ENCODE measurements around the gene SNX32.

Gene SNX32

DNA sequence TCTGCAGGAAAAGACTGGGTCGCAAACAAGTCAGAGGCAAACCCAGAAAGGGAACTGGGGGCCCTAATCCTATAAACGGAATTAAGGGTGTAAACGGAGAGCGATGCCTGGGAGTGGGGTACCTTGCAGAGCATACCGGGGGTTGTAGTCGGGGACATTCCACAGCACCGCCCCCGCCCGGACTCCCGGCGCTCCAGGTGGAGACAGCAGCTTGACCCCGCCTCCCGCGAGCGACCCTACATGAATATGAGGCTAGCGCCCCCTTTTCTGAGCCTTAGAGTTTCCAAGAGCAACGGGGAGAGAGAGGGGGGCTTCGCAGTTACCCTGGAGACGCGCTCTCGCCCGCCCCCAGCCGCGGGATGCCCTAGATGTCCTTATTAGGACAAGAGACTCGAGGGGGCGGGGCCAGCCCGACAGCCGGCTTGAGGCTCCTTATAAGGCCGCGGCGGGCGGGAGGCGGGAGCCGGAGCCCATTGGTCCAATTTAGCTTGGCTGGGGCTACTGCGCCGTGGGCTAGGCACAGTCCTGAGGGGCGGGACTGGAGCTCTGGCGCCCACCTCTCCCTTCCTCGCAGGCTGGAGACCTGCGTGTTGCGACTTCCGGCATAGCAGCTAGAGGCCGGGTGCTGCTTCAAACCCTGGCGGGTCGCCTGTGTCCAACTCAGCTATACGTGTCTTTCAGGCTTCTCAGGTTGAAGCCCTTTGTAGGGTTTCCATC, 25.5 kb downstream of the SNX32 start:
- DNase-seq (ENCODE audit: low read depth, low spot score), result peak; percentile 100
- Histone ChIP-seq H3K27me3 (ENCODE audit: control insufficient read depth, insufficient read depth, low read length) (no peaks in the 10 kb centered on the region), H3K4me3 (ENCODE audit: low read length) (peak overlapping the region; percentile 90; the same call in 1 of the 2 replicates), H3K9me3 (ENCODE audit: control insufficient read depth, insufficient read depth, low read length) (no peaks in the 10 kb centered on the region), H3K4me1 (ENCODE audit: control insufficient read depth, insufficient read depth, low read length) (no peaks in the 10 kb centered on the region; the same call in 1 of the 2 replicates), H3K27ac (ENCODE audit: low read length) (no peak overlapping the region), H3K36me3 (ENCODE audit: control insufficient read depth, insufficient read depth, low read length) (peaks cover 21% of the 10 kb centered on the region)
- WGBS (ENCODE audit: insufficient coverage, insufficient read length), result no CpG with 5 or more reads among the region's 46 CpGs

DNA sequence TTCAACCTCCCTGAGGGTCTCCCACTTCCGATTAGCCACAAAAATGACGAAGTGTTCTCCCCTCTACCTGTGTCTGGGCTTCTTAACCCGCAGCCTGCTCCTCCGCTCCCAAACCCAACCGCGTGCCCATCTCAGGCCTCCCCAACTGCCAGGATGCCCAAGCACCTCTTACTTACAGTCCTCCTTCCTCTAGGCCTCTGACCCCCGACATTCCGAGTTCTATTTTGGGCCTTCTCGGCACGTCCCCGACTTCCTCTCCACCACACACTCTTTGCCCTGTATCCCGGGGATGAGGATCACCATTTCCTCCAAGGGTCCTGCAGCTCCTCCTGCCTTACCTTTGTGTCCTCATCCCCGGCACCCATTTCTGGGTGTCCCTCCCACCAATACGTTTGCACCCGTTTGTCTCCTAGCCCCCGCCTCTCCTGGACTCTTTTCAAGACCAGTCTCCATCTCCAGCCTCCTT, 26.1 kb downstream of the SNX32 start:
- no peaks in the 10 kb centered on the region for H3K9me3 ChIP-seq (ENCODE audit: control insufficient read depth, insufficient read depth, low read length)
- no peaks in the 10 kb centered on the region for H3K27me3 ChIP-seq (ENCODE audit: control insufficient read depth, insufficient read depth, low read length)
- H3K4me3 ChIP-seq (ENCODE audit: low read length), result peak overlapping the region; percentile 90; the same call in 1 of the 2 replicates
- H3K4me1 ChIP-seq (ENCODE audit: control insufficient read depth, insufficient read depth, low read length), result no peaks in the 10 kb centered on the region; the same call in 1 of the 2 replicates
- no peak for DNase-seq (ENCODE audit: low read depth, low spot score)
- H3K27ac ChIP-seq (ENCODE audit: low read length), result no peak overlapping the region
- WGBS (ENCODE audit: insufficient coverage, insufficient read length), result no CpG with 5 or more reads among the region's 16 CpGs
- H3K36me3 ChIP-seq (ENCODE audit: control insufficient read depth, insufficient read depth, low read length), result peaks cover 20% of the 10 kb centered on the region

DNA sequence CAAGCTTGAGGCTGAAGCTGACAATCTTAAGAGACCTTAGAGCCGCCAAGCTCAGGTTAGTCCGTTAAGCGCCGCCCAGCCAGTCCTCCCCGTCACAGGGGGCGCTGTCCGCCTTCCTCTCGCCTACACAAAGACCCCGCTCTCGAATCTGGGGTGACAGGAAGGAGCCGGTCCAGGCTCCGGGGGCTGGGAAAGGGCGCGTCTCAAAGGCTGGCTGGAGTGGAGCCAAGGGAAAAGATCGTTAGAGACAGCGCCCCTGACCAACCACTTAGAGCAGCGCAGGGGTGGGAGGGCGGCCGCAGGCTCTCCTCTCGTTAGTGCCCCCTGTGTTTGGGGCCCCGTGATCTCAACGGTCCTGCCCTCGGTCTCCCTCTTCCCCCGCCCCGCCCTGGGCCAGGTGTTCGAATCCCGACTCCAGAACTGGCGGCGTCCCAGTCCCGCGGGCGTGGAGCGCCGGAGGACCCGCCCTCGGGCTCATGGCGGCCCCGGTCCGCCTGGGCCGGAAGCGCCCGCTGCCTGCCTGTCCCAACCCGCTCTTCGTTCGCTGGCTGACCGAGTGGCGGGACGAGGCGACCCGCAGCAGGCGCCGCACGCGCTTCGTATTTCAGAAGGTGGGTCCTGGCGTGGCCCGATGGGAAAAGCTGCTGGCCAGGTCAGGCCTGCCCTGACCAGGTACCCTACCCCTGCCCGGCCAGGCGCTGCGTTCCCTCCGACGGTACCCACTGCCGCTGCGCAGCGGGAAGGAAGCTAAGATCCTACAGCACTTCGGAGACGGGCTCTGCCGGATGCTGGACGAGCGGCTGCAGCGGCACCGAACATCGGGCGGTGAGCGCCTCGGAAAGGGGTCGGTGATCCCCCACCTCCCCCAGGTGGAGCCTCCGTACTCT, 26.8 kb downstream of the SNX32 start, which contains the start of gene MUS81:
TSS of gene MUS81 (plus strand) at position 156 of the 887 bp plus-strand sequence. CDS start at position 477, 321 bp downstream.
- WGBS (ENCODE audit: insufficient coverage, insufficient read length), result no CpG with 5 or more reads among the region's 78 CpGs
- peak within 1 kb of the TSS; percentile 90 for H3K4me3 ChIP-seq (ENCODE audit: low read length)
- H3K27ac ChIP-seq (ENCODE audit: low read length), result no peak within 1 kb of the TSS
- H3K4me1 ChIP-seq (ENCODE audit: control insufficient read depth, insufficient read depth, low read length), result no peaks in the 10 kb centered on the region; the same call in 1 of the 2 replicates
- no peaks in the 10 kb centered on the region for H3K9me3 ChIP-seq (ENCODE audit: control insufficient read depth, insufficient read depth, low read length)
- peak; percentile 96 for DNase-seq (ENCODE audit: low read depth, low spot score)
- peaks cover 20% of the 10 kb centered on the region for H3K36me3 ChIP-seq (ENCODE audit: control insufficient read depth, insufficient read depth, low read length)
- H3K27me3 ChIP-seq (ENCODE audit: control insufficient read depth, insufficient read depth, low read length), result no peaks in the 10 kb centered on the region

DNA sequence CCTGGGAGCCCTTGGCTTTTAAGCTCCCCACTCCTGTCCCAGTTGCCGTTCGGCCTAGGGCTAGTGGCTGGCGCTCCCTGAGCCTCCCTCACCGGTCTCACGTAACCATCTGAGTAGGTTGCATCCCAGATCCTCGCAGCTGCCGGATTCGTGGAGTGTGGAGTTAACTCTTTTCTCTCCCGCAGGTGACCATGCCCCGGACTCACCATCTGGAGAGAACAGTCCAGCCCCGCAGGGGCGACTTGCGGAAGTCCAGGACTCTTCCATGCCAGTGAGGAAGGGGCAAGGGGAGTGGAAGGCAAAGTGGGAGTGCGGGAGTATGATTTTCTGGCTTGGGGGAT, 27.4 kb downstream of the SNX32 start:
- Histone ChIP-seq H3K27me3 (ENCODE audit: control insufficient read depth, insufficient read depth, low read length) (no peaks in the 10 kb centered on the region), H3K4me3 (ENCODE audit: low read length) (peak overlapping the region; percentile 90), H3K27ac (ENCODE audit: low read length) (no peak overlapping the region), H3K9me3 (ENCODE audit: control insufficient read depth, insufficient read depth, low read length) (no peaks in the 10 kb centered on the region), H3K4me1 (ENCODE audit: control insufficient read depth, insufficient read depth, low read length) (no peaks in the 10 kb centered on the region; the same call in 1 of the 2 replicates), H3K36me3 (ENCODE audit: control insufficient read depth, insufficient read depth, low read length) (peaks cover 19% of the 10 kb centered on the region)
- no peak for DNase-seq (ENCODE audit: low read depth, low spot score)
- no CpG with 5 or more reads among the region's 14 CpGs for WGBS (ENCODE audit: insufficient coverage, insufficient read length)

DNA sequence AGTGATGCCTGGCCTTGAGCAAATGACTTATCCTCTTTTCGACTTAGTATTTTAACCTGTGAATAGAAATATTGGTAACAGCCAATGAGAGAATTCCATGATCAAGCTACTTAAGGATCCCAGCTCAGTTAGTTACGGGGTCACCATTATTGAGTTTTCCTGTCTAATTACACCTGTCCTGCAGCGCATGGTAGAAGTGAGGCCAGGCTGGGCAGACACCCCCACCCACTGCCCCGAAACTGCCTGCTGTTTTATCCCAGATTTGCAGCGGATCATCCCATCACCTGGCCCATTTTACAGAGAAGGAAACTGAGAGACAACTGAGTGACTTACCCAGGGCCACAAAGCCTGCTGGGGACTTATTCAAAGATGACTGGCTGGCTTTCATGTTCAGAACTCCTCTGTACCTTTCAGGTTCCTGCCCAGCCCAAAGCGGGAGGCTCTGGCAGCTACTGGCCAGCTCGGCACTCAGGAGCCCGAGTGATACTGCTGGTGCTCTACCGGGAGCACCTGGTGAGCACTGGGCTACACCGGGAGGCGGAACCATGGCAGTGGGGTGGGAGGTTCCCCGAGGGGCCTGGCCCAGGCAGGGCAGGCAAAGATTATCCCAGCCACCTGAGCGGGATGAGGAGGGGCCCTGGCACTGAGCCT, 27.9 kb downstream of the SNX32 start:
- WGBS (ENCODE audit: insufficient coverage, insufficient read length), result no CpG with 5 or more reads among the region's 13 CpGs
- Histone ChIP-seq H3K4me3 (ENCODE audit: low read length) (peak overlapping the region; percentile 90; the same call in 1 of the 2 replicates), H3K4me1 (ENCODE audit: control insufficient read depth, insufficient read depth, low read length) (no peaks in the 10 kb centered on the region; the same call in 1 of the 2 replicates), H3K9me3 (ENCODE audit: control insufficient read depth, insufficient read depth, low read length) (no peaks in the 10 kb centered on the region), H3K27me3 (ENCODE audit: control insufficient read depth, insufficient read depth, low read length) (no peaks in the 10 kb centered on the region), H3K27ac (ENCODE audit: low read length) (no peak overlapping the region), H3K36me3 (ENCODE audit: control insufficient read depth, insufficient read depth, low read length) (peaks cover 19% of the 10 kb centered on the region)
- DNase-seq (ENCODE audit: low read depth, low spot score), result no peak

DNA sequence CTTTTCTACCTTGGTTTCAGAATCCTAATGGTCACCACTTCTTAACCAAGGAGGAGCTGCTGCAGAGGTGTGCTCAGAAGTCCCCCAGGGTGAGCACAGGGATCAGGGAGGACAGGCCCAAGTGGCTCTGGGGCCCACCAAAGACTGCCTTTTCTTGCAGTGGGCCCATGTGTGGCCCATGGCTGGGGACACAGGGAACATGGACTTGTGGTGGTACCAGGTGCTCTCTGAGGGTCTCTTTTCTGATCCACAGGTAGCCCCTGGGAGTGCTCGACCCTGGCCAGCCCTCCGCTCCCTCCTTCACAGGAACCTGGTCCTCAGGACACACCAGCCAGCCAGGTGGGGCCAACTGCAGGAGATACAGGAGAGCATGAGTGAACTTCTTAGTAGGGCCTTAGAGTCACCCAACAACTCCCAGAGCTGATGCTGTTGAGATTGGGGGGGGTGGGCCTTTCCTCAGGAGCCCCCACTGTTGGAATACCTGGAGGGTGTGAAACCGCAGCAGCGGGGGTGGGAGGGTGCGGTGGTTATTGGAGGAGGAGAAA, 28.5 kb downstream of the SNX32 start:
- no peak overlapping the region for H3K4me3 ChIP-seq (ENCODE audit: low read length)
- peaks cover 19% of the 10 kb centered on the region for H3K36me3 ChIP-seq (ENCODE audit: control insufficient read depth, insufficient read depth, low read length)

DNA sequence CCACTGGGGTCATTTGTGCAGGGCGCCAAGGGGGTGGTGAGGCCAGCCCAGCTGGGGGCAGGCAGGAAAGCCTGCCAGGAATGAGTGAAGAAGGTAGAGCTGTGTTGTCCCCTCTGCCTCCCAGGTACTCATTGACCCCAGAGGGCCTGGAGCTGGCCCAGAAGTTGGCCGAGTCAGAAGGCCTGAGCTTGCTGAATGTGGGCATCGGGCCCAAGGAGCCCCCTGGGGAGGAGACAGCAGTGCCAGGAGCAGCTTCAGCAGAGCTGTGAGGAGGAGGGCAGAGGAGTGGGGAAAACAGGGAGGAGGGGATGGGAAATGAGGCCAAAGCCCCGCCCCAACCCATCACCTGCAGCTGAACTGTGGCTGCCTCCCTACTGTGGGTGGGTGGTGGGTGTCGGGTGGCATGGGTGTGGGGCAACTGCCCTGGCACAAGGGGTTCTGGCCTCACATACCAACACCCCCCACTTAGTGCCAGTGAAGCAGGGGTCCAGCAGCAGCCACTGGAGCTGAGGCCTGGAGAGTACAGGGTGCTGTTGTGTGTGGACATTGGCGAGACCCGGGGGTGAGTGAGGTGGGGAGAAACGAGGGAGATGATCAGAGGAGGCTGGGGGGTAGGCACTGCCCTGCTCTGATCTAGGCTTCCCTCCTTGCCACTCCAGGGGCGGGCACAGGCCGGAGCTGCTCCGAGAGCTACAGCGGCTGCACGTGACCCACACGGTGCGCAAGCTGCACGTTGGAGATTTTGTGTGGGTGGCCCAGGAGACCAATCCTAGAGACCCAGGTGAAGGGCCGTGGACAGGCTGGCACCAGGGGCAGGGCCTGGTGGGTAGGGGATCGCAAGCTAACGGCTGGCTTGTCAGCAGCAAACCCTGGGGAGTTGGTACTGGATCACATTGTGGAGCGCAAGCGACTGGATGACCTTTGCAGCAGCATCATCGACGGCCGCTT, 29.5 kb downstream of the SNX32 start:
- Histone ChIP-seq H3K4me3 (ENCODE audit: low read length) (no peak overlapping the region), H3K4me1 (ENCODE audit: control insufficient read depth, insufficient read depth, low read length) (no peaks in the 10 kb centered on the region; the same call in 1 of the 2 replicates), H3K27ac (ENCODE audit: low read length) (no peak overlapping the region), H3K27me3 (ENCODE audit: control insufficient read depth, insufficient read depth, low read length) (no peaks in the 10 kb centered on the region), H3K9me3 (ENCODE audit: control insufficient read depth, insufficient read depth, low read length) (no peaks in the 10 kb centered on the region), H3K36me3 (ENCODE audit: control insufficient read depth, insufficient read depth, low read length) (peaks cover 19% of the 10 kb centered on the region)
- no CpG with 5 or more reads among the region's 24 CpGs for WGBS (ENCODE audit: insufficient coverage, insufficient read length)
- no peak for DNase-seq (ENCODE audit: low read depth, low spot score)

More for the DNA sequence above, 28.5 kb downstream of the SNX32 start:
- Histone ChIP-seq H3K9me3 (ENCODE audit: control insufficient read depth, insufficient read depth, low read length) (no peaks in the 10 kb centered on the region), H3K27me3 (ENCODE audit: control insufficient read depth, insufficient read depth, low read length) (no peaks in the 10 kb centered on the region), H3K4me1 (ENCODE audit: control insufficient read depth, insufficient read depth, low read length) (no peaks in the 10 kb centered on the region; the same call in 1 of the 2 replicates), H3K27ac (ENCODE audit: low read length) (no peak overlapping the region)
- DNase-seq (ENCODE audit: low read depth, low spot score), result no peak
- WGBS (ENCODE audit: insufficient coverage, insufficient read length), result no CpG with 5 or more reads among the region's 5 CpGs

DNA sequence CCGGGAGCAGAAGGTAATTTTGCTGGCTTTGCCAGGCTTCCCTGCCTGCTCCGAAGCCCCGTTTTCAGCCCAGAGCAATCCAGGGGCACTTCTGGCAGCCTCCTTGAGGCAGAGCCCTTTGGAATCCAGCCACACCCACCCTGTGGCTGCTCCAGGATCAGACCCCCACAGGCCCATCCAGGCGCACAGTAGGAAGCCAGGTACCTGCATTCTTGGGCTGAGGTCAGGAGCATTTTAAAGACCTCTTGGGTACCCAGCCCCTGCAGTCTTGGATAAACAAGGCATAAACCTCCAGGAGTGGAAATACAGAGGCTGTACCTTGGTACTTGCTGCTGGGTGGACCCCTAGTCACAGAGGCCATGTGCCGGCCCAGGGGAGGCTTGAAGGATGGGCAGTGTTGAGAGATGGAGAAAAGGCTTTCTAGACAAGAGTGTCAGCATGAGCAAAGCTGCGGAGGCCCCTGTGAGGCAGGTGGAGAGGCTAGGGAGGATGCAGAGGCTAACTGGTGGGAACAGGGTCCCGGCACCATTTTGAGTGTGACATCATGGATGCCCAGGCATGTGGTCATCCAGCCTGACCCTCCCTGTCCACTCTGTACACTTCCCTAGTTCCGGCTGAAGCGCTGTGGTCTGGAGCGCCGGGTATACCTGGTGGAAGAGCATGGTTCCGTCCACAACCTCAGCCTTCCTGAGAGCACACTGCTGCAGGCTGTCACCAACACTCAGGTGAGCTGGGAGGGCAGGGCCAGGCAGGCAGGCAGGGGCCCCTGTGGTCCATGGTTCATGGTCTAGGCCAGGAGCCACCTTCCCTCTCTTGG, 30.3 kb downstream of the SNX32 start:
- no peaks in the 10 kb centered on the region for H3K4me1 ChIP-seq (ENCODE audit: control insufficient read depth, insufficient read depth, low read length)
- no peak for DNase-seq (ENCODE audit: low read depth, low spot score)
- H3K27me3 ChIP-seq (ENCODE audit: control insufficient read depth, insufficient read depth, low read length), result no peaks in the 10 kb centered on the region
- no CpG with 5 or more reads among the region's 12 CpGs for WGBS (ENCODE audit: insufficient coverage, insufficient read length)
- no peaks in the 10 kb centered on the region for H3K9me3 ChIP-seq (ENCODE audit: control insufficient read depth, insufficient read depth, low read length)
- H3K27ac ChIP-seq (ENCODE audit: low read length), result no peak overlapping the region
- peaks cover 19% of the 10 kb centered on the region for H3K36me3 ChIP-seq (ENCODE audit: control insufficient read depth, insufficient read depth, low read length)
- H3K4me3 ChIP-seq (ENCODE audit: low read length), result no peak overlapping the region
